HK-2 (cell line): ENCODE results near the gene TTC22.
A peak's percentile ranks its signal among the peaks of the same experiment; 100 is the strongest.
"Not testable (repeated sequence)": the region's sequence is repeated elsewhere in the genome, so short reads cannot be mapped to it uniquely, and the experiment has no call there.

Source experiments
- DNase-seq: peaks from one replicate; pipeline ENCODE4 v3.0.0-alpha.2; 2018; ENCODE audit not compliant: unreplicated experiment

TTC22 gene

DNA sequence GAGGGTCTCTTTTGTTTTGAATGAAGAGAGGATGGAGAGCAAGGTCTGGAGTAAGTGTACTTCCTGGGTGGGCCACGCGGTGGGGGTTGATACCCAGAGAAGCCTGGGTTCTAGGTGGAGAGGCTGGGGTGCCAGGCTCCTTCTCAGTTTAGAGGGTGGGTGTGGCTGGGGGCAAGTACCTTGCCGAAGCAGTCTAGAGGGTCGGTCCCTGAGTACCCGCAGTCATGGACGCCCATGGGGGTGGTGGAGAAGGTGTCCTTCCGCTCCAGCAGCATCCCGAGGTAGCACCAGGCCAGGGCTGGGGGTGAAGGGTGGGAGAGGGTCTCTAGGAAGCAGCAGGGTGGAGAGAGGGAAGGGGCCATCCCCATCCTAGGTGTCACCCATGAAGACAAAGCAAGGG lies 14.3 kb downstream of the TTC22 start:
- DNase-seq: no peak

DNA sequence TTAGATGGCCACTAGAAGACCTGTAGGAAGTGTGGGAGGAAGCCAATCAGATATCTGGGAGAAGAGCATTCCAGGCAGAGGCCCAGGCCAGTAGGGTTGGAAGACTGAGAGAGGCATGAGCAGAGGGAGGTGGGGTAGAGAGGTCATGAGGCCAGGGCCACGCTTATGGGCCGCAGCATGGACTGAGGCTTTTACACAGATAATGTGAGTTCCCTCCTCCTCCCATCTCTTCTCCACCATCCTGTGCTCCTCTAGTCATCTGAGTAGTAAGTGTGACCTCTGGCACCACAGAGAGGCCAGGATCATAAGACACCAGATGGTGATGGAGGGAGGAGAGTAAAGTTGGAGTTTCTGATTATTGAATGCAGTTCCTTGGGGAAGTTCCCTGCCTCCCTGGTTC lies 17.1 kb downstream of the TTC22 start:
- no peak for DNase-seq

DNA sequence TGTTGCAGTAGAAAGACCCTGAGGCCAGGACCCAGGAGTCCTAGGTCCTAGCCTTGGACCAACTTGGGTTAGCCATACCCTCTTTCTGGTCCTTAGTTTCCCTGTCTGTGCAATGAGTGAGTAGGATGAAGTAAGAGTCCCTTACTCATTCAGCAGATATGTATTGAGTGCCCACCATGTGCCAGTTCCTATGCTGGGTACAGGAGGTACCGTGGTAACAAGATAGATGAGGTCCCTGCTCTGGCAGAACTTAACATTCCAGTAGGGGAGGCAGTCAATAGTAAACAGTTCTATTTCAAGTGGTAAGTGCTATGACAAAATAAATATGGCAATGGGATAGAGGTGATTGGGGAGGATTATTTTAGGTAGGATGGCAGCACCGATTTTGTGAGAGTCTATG lies 18.5 kb downstream of the TTC22 start:
- no peak for DNase-seq

DNA sequence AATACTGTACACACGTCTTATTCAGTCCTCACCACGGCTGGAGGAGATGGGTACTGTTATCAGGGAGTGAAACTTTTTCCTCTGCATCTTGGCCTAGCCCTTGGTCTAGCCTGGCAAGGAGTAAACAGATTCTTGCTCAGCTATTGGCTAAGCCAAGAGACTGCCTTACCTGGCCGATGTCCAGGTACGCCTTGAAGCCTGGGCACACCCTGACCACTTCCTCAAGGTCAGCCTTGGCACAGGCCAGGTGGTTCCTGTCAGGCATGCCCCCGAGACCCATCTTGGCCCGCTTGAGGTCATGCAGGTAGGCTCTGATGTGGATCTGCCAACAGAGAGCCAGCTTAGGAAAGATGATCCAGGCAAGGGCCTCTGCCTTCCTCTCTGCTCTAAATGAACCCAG lies 19.0 kb downstream of the TTC22 start:
- DNase-seq: no peak

DNA sequence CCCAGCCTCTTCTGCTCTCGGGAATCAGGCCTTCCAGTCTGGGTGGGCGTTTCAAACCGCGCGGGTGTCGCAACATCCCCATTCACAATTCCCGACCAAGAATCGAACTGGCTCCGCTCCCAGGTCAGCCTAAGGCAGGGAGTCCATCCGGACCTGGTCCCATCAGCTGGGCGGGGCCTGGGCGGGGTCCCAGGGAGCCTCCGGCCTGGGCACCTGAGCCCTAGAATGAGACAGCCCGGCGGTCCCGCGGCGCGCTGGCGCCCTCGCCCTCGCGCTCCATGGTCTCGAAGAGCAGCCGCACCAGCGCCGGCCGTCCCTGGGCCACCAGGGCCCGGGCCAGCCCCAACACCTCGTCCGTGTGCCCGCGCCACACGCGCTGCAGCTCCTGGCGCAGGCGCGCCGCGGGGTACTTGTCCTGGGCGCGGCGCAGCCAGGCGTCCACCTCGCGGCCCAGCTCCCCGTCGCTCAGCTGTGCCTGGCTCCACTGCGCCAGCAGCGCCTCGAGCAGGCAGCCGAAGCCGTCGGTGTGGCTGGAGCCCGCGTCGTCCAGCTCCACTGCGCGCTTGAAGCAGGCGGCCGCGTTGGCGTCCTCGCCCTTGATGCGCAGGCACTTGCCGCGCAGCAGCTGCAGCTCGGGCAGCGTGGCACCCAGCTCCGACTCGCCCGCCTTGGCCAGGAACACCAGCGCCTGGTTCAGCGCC lies 19.9 kb downstream of the TTC22 start:
- DNase-seq: no peak

DNA sequence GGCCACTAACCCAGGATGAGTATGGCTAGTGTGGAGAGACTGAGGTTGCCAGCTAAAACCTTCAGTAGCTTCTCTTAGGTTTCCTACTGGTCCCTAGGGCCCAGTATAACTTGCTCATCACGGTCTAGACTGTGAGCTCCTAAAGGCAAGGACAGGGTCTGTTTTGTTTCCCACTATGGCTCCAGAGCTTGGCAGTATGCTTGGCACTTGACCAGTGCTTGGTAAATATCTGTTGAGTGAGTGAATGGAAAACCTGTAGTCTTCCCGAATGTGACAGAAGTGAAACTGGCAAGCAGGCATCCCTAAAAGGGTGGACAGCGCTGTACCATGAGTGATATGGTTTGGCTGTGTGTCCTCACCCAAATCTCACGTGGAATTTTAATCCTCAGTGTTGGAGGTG lies 23.7 kb downstream of the TTC22 start:
- DNase-seq: no peak

DNA sequence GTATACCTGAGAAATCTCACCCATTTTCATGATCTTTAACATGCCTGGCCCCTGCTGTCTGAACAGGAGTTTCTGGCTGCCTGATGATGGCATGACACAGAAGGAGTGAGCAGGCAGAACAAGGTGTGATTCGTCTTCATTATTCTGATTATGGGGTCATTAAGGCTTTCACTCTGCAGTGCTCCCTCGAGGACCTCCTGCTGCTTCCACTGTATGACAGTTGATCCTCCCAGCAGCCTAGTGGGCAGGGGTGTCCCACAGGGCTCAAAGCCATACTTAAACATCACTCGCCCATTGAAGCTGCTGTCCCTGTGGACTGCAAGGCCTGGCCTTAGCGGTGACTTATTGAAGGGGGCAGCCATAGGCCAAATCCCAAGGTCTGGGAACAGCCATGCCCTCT lies 24.1 kb downstream of the TTC22 start:
- DNase-seq: no peak

DNA sequence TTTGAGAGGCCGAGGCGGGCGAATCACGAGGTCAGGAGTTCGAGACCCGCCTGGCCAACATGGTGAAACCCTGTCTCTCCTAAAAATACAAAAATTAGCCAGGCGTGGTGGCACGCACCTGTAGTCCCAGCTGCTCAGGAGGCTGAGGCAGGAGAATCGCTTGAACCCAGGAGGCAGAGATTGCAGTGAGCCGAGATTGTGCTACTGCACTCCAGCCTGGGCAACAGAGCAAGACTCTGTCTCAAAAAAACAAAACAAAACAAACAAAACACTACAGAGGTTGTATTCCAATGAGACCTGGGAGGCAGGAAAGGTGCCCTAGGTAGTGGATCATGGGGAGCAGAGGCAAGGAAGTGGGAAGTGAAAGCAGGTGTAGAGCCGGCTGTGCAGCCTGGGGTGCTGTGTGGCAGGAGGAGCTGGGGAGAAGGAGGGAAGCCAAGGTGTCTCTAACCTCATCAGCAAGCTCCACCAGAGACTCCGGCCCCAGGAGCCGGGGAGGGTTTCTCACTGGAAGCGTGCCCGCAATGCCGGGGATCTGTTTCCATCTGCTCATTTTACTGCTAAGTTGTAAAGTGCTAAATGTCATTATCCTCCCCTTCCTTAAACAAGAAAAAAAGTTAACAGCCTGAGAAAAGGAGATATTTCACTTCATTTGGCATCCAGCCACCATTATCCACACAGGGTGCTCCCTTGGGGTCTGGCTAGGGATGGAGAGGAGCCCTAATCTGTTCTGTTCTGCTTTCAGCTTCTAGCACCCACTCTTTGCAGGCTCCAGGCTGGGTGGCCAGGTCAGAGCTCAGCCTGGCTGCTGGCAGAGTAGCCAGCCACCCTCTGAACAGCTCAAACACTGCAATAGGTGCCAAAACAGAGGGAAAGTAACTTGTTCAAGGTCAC lies 25.0 kb downstream of the TTC22 start:
- not testable (repeated sequence) for DNase-seq

DNA sequence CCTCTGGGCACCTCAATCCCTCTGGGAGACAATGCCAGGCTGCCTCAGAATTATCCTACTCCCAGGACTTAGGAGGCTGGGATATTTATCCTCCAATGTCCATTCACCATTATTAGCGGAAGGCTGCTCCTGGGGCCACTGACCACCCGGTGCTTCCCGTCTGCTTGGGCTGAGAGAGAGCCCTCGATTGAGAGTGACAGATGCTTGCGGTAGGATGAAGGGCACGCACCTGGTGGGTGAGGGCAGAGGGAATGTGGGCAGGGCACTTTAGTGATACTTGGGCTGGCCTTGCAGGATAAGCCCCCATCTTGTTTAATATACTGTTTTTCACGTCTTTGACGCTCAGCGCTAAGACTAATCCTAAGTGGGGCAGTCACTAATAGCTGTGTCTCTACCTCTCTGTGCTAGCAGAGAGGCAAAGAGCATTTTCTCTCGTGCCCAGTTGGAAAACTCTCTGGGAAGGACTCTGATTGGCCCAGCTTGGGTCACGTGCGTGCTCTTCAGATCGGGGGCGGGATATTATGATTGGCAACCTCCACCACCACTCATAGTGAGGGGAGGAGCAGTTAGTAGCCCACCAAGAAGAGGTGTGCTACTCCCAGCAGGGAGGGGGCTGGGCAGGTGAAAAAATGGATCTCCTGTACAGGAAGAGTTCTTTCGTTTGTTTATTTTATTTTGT lies 26.2 kb downstream of the TTC22 start:
- no peak for DNase-seq

DNA sequence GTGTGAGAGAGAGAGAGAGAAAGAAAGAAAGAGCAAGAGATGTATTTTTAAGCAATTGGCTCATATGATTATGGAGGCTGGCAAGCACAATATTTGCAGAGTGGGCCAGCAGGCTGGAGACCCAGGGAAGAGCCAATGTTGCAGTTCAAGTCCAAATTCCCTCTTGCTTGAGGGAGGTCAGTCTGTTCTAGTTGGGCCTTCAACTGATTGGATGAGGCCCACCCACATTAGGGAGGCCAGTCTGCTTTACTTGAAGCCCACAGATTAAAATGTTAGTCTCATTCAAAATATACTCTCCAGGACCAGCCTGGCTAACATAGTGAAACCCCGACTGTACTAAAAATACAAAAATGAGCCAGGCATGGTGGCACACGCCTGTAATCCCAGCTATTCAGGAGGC lies 28.2 kb downstream of the TTC22 start:
- DNase-seq: no peak

DNA sequence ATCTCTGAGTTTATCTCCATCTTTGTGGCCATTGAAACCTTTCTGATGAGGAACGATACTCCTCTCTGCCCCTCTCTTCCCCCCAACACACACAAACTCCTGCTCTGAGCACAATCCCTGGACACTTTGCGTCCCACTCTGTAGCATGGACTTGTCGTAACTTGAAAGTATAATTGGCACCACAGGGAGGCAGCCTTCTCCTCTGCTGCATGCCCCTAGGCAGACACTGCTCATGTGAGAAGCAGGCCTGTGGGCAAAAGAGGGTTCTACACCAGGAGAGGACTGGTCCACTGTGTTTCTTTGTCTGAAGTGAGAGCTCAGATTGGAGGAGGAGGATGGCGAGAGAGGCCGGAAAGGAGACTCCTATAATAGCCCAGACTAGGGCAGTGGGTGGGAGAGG lies 33.0 kb downstream of the TTC22 start:
- DNase-seq: no peak

DNA sequence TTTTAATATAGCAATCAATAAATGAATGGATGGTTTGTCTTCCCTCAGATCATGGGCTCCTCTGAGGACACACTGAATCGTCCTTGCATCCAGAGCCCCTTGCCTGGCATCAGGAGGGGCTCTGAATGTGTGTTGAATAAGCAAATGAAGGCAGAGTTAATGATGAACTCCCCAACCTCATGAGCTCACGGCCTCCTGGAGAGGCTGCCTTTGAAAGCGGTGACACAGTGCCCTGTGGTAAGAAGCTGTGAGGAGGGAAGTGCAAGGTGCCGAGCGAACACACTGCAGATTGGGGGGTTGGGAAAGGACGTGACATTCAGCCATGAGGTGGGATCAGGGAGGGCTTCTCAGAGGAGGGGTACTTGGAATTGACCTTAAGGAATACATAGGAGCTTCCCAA lies 33.6 kb downstream of the TTC22 start:
- DNase-seq: peak; percentile 41

DNA sequence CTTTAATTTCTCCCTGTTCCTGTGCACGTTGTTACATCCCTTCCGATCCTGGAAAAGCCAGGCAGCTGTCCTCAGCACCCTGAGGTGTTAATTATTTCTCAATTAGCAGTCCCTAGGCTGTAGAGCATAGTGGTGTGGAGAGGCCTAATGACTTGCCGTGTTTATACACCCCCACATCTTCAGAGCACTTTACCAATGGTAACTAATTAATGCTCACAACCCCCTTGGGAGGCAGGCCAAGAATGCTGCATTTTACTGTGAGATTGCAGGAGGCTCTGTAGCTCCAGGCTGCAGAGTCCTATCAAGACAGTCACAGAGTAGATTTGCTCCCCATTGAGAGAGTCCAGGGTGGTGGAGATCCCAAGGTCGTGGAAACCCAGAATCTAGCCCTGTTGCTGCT lies 34.4 kb downstream of the TTC22 start:
- no peak for DNase-seq

DNA sequence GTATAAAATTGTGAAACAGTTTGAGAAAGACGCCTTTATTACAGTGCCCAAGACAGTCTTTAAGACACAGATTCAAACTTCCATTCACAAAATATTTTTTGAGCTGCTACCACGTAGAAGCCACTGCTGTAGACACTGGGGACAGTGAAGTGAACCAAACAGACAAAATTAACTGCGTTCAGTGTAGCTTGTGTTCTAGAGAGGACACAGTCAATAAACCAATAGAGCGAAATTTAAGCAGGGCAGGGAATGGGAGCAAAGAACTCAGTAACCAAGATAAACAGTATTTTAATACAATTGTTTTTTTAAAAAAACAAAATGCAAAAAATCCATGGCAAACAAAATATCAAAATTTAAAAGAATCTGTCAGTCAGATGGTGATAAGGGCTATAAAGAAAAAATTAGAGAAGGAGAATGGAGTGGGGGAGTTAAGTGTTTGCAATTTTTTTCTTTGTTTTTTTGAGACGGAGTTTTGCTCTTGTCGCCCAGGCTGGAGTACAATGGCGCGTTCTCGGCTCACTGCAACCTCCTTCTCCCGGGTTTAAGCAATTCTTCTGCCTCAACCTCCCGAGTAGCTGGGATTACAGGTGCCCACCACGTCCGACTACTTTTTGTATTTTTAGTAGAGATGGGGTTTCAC lies 36.1 kb downstream of the TTC22 start:
- DNase-seq: no peak

DNA sequence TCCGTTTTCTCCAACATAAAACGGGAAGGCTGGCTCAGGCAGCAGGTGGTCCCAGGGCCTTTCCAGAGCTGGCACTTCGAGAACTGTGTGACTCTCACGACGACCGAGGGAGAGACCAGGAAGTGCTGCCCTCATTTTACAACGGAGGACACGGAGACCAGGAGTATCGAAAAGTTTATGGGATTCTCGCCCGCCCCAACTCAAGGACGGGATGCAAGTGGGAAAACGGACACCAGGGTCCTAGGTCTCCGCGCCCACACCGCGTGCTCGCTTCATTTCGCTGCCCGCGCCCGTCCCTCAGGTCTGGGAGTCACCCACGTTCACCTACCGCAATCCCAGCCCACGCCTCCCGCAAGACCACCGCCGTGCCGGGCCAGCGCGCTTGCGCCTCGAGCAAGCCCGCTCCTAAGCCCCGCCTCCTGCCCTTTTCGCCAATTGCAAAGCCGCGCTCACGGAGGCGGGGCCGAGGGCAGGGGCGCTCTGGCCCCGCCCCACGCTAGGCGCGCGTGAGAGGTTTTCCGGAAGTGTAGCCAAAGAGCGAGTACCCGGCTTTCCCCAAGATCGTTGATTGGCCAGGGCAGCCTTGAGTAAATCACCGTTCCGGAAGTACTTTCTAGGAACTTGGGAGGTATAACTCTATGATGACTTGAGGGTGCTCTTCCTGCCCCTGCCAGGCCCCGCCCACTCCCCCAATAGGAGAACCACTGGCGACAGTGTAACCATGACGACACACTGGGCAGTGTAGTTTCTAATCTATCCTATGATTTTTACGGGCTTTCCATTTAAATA lies 36.8 kb downstream of the TTC22 start, which contains the start of gene PARS2:
PARS2 (minus strand) TSS at position 391 of the 789 bp plus-strand sequence. CDS start 5,362 bp downstream, outside the sequence.
- DNase-seq: peak; percentile 96

DNA sequence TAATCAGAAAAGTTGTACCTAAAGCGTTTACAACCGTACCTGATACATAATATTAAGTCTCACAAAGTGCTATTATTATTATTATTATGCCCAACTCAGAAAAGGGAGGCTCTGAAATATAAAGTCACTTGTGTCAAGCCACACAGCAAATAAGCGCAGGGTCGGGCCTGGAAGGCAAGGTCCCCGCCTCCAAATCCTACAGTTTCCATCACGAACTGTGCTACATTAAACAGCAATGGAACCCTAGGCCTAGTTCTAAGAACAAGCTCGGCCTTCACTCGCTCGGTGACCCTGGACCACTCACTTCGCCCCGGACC lies 37.3 kb downstream of the TTC22 start:
- no peak for DNase-seq

DNA sequence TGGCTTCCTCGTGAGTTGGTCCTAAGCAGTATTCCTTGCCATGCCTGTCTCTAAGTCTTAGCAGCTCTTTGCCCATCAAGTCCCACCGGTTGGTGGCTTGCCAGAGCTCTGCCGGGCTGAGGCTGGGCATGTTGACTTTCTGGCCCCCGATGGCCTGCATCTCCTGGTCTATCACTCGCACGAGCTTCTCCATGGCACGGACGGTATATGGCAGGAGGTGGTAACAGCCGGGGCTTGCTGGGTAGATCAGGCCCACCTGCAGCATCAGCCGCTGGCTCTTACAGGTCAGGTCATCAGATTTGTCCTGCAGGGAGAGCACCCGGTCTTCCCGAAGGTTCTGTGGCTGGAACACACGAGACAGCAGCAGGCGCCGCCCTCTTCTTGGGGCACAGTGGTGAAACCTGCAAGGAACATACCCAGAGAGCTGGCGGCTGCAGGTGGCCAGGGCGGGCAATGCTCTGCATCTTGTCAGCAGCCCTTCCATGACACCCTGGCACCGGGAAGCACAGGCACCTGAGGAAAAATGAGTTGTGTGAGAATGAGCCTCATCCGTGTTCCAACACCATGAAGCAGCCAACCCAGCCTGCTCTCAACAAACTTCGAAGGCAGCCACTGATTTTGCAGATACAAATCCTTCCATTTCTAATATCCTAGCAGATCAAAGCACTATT lies 42.3 kb downstream of the TTC22 start:
- DNase-seq: no peak

DNA sequence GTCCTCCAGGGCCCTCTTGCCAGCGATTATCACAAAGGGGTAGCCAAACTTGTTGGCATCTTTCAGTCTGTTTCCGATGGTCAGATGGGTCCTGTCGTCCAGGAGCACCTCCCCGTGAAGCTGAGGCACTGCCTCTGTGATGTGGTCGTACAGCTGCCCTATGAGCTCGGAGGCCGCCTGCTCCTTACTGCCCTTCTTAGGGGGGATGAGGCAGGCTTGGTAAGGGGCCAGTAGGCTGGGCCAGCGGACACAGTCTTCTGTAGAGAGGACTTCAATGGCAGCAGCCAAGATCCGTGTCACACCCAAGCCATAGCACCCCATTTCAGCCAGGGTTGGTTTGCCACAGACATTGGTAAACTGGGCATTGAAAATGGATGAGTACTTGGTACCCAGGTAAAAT lies 43.3 kb downstream of the TTC22 start:
- DNase-seq: no peak

DNA sequence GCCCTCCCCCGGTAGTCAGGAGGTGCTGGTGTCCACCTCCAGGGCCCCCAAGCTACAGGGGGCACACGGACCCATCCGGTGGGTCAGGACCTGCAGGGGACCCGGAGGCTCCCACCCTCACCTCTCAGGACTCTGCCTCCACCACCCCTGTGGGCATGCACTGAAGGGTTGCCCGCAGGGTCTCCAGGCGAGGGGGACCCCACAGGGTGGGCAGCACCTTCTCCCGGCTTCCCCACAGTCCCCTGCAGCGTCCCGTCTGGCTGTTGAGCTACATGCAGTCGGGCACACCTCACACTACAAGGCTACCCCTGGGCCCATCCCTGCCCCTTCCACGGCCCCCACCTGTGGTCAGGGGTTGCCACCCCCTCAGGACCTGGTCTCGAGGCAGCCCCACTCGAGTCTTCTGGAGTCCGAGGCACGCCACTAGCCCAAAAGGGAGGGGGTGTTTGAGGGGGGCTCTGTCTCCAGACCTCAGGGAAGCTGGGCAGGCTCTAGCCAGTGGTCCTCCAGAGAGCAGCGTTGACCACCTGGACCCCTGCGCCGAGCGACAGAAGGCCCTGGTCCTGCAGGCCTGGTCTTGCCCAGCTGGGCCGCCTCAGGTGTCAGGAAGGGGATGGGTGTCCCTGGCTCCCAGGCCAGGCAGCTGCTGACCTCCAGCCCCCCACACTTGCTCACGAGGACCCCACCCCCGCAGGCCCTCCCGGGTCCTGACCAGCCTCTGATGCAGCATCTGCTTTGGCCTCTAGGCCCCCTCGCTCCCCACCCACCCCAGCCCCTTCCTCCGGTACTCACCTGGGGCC lies 46.4 kb downstream of the TTC22 start:
- no peak for DNase-seq

DNA sequence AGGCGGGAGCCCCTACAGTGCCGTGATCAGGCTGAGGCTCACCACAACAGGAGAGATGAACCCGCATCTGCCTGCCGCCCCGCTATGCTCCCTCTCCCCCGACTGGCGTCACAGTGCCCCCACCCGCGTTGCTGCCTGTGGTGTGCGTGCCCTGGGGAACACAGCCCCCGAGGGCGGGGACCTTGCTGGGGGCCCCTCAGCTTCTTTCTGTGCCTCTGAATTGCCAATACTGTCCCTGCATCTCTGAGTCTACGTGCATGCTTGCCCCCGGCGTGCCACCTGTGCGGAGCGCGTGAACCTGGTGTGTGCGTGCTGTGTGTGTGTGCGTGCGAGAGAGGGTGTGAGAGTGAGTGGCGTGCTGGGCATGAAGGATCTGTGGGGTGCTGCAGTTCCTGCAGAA lies 47.1 kb downstream of the TTC22 start:
- DNase-seq: no peak
